Epithelial cell of esophagus (primary cell): ENCODE results near the gene UIMC1.

Source experiments
- DNase-seq: peaks from one replicate; pipeline ENCODE4 v3.0.0; 2010; ENCODE audit warnings: low read depth
- H3K4me3 ChIP-seq: 2 replicates; pipeline ENCODE4 v1.5.1; 2011; ENCODE audit warnings: mild to moderate bottlenecking, low read length, control low read depth
- CTCF ChIP-seq: IDR thresholded peaks from 2 replicates; pipeline ENCODE4 v1.5.1; 2011; ENCODE audit warnings: low read depth, mild to moderate bottlenecking, low read length, control low read depth, inconsistent platforms; ENCODE audit not compliant: insufficient read depth; ENCODE audit errors: missing control alignments

UIMC1 gene

GRCh38 chr5:176883700-176884570 lies 122.6 kb downstream of the UIMC1 start:
- no peak for TF ChIP-seq CTCF

GRCh38 chr5:176882567-176882903 lies 124.0 kb downstream of the UIMC1 start:
- DNase-seq = peak; percentile 14
- no peak overlapping the region for H3K4me3 ChIP-seq
- no peak for TF ChIP-seq CTCF

More at GRCh38 chr5:176883700-176884570, 122.6 kb downstream of the UIMC1 start:
- no peak overlapping the region for H3K4me3 ChIP-seq
- DNase-seq = no peak

GRCh38 chr5:176881816-176882566 lies 124.6 kb downstream of the UIMC1 start:
- no peak overlapping the region for H3K4me3 ChIP-seq
- no peak for DNase-seq
- no peak for TF ChIP-seq CTCF

GRCh38 chr5:176881021-176881749 lies 125.4 kb downstream of the UIMC1 start:
- no peak for DNase-seq
- TF ChIP-seq CTCF = no peak
- H3K4me3 ChIP-seq = no peak overlapping the region

- H3K4me3 ChIP-seq = no peak overlapping the region
- no peak for DNase-seq
- no peak for TF ChIP-seq CTCF
Observed at GRCh38 chr5:176880366-176881020, 126.1 kb downstream of the UIMC1 start.

GRCh38 chr5:176879663-176880361 lies 126.8 kb downstream of the UIMC1 start:
- H3K4me3 ChIP-seq = no peak overlapping the region
- DNase-seq = no peak
- no peak for TF ChIP-seq CTCF
